SK-N-MC (cell line): ENCODE data around the gene DCDC2C.

Experiments
- EZH2 ChIP-seq: fragments of 200-600 bp; sonication (generic); IDR thresholded peaks from one replicate; pipeline ENCODE4 v1.6.1; 2017; ENCODE audit warnings: antibody characterized with exemption
- FOXP2 ChIP-seq: optimal IDR thresholded peaks from 2 replicates; pipeline ENCODE3; 2011; ENCODE audit warnings: mild to moderate bottlenecking, moderate library complexity; ENCODE audit not compliant: insufficient read depth; ENCODE audit errors: extremely low read length, control extremely low read depth
- POLR2AphosphoS5 ChIP-seq: IDR thresholded peaks from 2 replicates; pipeline ENCODE4 v1.6.1; 2012; ENCODE audit warnings: mild to moderate bottlenecking, low read depth, low read length, borderline replicate concordance

DNA sequence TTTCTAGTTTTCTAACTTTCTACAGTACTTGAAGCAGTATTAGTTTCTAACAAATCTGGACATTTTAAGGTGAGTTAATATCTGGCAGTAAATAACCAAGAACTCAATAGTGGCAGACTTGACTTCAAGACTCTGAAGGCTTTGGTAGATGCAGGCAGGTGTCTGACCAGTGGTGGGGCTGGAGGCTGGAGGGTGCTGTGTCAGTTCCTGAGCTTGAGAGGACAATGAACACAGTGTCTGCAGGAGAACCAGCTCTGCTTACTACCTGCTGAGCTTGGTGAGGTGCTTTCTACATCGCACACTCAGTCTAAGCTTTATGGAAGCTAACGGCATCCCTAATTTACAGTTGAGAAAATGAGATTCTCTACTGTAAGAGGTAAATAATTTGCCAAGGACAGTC lies 24.2 kb upstream of the DCDC2C start:
- TF ChIP-seq EZH2 = no peak
- TF ChIP-seq POLR2AphosphoS5 = no peak
- TF ChIP-seq FOXP2 = no peak
